ENCODE results near the gene ARRB1.

ARRB1 gene

DNA sequence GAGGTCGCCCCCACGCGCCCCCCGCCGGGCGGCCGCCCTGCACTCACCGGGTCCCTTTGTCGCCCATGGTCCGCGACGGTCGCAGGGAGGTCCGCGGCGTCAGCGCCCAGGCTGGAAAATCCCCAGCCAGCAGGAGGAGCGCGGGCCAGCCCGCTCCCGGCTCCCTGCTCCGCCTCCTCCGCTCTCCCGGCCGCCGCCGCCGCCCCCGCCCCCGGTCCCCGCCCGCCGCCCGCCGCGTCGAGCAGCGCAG is at the start of gene ARRB1:
TSS of gene ARRB1 (minus strand) at position 121 of the 250 bp plus-strand sequence. CDS start at position 67, 54 bp downstream.
- Histone ChIP-seq H3K9me3 (ENCODE audit: control insufficient read depth, insufficient read depth, low read length) (no peaks in the 10 kb centered on the region), H3K4me3 (ENCODE audit: low read depth, low read length) (peak within 1 kb of the TSS; percentile 59), H3K36me3 (ENCODE audit: control insufficient read depth, insufficient read depth, low read length) (no peaks in the 10 kb centered on the region), H3K4me1 (ENCODE audit: control insufficient read depth, insufficient read depth, low read length) (peaks cover 18% of the 10 kb centered on the region), H3K9ac (ENCODE audit: low read depth, low read length) (peak within 1 kb of the TSS; percentile 65), H3K27me3 (ENCODE audit: control insufficient read depth, insufficient read depth, low read length) (peaks cover 5% of the 10 kb centered on the region)

DNA sequence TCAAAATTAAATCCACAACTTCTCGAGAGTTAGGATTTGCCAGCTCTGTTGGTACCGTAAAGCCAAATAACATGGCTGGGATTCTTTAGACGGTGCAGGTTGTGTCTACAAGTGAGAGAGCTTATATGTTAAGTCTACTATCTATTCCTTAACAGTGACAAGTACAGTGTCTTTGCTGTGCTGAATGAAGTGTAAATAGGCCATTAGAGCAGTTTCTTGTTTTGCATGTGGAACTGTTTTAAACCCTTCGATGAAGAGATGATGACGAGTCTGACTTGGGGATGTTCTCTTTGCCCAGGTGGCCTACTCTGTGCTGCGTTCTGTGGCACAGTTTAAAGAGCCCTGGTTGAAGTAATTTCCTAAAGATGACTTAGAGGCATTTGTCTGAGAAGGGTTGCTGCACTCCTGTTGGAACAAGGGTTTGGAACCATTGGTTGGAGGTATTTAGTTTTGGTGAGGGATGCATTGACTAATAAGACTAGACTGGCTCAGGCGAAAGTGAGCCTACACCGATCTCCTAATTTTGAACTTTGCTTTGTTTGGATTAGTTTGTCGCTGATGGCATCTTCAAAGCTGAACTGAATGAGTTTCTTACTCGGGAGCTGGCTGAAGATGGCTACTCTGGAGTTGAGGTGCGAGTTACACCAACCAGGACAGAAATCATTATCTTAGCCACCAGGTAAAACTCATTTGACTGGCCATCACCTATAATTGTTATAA is 48.8 kb upstream of the ARRB1 start:
- no peaks in the 10 kb centered on the region for H3K27me3 ChIP-seq (ENCODE audit: control insufficient read depth, insufficient read depth, low read length)
- H3K9me3 ChIP-seq (ENCODE audit: control insufficient read depth, insufficient read depth, low read length), result no peaks in the 10 kb centered on the region
- H3K4me3 ChIP-seq (ENCODE audit: low read depth, low read length), result peak overlapping the region; percentile 99
- H3K9ac ChIP-seq (ENCODE audit: low read depth, low read length), result peak overlapping the region; percentile 100
- H3K4me1 ChIP-seq (ENCODE audit: control insufficient read depth, insufficient read depth, low read length), result peaks cover 2% of the 10 kb centered on the region
- H3K36me3 ChIP-seq (ENCODE audit: control insufficient read depth, insufficient read depth, low read length), result peaks cover 47% of the 10 kb centered on the region

DNA sequence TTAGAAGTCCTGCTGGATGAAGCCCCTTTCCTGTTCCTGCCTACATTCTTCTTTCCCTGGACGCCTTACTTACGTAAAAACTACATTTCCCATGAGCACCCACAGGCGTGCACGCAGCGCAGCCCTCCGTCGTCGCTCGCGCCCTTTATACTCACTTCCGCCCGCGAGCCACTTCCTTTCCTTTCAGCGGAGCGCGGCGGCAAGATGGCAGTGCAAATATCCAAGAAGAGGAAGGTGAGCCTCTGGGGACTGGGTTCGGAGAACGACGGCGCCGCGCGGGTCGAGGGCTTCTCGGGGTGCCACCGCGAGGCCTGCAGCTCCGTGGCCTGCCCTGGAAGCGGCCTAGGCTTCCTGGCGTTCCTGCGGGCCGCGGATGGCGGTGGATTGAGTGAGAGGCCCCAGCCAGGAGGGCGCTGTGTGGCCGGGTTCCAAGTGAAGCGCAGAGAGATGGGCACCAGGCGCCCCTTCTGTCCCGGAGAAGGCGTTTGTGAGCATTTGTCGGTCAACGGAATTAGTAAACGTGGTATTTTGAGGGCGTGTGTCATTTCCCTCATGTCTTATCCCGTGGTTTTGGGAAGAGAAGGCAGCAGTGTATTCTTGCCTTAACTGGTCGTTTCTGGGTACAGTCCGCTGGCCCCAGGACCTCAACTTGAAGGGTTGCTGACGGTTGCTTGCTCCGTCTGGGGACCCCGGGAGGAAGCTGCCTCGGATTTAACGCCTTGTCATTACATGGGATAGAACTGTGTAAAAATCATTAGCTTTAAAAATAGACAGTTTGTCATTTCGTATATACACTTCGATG is 48.1 kb upstream of the ARRB1 start, which contains the start of gene RPS3:
TSS of gene RPS3 (plus strand) at position 175 of the 802 bp plus-strand sequence. CDS start at position 205, 30 bp downstream.
- Histone ChIP-seq H3K36me3 (ENCODE audit: control insufficient read depth, insufficient read depth, low read length) (peaks cover 39% of the 10 kb centered on the region), H3K27me3 (ENCODE audit: control insufficient read depth, insufficient read depth, low read length) (no peaks in the 10 kb centered on the region), H3K9me3 (ENCODE audit: control insufficient read depth, insufficient read depth, low read length) (no peaks in the 10 kb centered on the region), H3K4me3 (ENCODE audit: low read depth, low read length) (peak within 1 kb of the TSS; percentile 99), H3K4me1 (ENCODE audit: control insufficient read depth, insufficient read depth, low read length) (peaks cover 2% of the 10 kb centered on the region), H3K9ac (ENCODE audit: low read depth, low read length) (peak within 1 kb of the TSS; percentile 100)

DNA sequence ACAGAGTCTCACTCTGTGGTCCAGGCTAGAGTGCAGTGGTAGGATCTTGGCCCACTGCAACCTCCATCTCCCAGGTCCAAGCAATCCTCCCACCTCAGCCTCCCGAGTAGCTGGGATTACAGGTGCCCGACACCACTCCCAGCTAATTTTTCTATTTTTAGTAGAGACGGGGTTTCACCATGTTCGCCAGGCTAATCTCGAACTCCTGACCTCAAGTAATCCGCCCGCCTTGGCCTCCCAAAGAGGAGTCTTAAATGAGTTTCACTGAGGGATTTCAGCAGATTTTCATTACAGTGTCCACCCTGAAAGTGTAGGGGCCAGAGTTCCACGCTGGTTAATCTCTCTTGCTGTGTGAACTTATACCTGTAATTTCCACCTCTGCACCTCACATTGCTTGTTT is 47.4 kb upstream of the ARRB1 start:
- Histone ChIP-seq H3K4me3 (ENCODE audit: low read depth, low read length) (no peak overlapping the region), H3K4me1 (ENCODE audit: control insufficient read depth, insufficient read depth, low read length) (peaks cover 2% of the 10 kb centered on the region), H3K9ac (ENCODE audit: low read depth, low read length) (no peak overlapping the region), H3K36me3 (ENCODE audit: control insufficient read depth, insufficient read depth, low read length) (peaks cover 33% of the 10 kb centered on the region), H3K9me3 (ENCODE audit: control insufficient read depth, insufficient read depth, low read length) (no peaks in the 10 kb centered on the region), H3K27me3 (ENCODE audit: control insufficient read depth, insufficient read depth, low read length) (no peaks in the 10 kb centered on the region)

DNA sequence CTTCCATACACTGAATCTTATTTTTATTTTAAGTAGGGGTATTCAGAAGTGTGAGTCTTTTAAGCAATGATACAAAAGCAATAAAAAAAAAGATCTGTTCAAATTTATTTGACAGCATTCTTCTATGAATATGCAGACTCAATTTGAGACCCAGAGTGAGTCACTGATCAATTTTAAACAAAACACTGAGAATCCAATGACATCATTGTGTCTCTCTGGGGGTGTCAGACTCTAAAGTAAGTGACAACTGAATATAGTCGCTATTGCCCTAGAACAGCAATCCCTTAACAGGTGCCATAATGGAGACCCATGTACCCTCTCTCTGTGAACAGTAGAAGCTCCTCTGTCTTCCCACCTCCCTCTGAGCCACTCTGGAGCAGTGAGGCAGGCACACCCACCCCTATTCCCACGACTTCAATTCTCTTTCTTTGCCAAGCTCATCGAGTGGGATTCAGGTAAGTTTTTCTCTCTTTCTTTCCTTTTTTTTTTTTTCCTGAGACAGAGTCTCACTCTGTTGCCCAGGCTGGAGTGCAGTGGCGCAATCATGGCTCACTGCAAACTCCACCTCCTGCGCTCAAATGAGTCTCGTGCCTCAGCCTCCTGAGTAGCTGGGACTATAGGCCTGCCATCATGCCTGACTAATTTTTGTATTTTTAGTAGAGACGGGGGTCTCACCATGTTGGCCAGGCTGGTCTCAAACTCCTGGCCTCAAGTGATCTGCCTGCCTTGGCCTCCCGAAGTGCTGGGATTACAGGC is 42.8 kb upstream of the ARRB1 start:
- Histone ChIP-seq H3K9me3 (ENCODE audit: control insufficient read depth, insufficient read depth, low read length) (no peaks in the 10 kb centered on the region), H3K9ac (ENCODE audit: low read depth, low read length) (no peak overlapping the region), H3K4me3 (ENCODE audit: low read depth, low read length) (no peak overlapping the region), H3K27me3 (ENCODE audit: control insufficient read depth, insufficient read depth, low read length) (no peaks in the 10 kb centered on the region), H3K36me3 (ENCODE audit: control insufficient read depth, insufficient read depth, low read length) (no peaks in the 10 kb centered on the region), H3K4me1 (ENCODE audit: control insufficient read depth, insufficient read depth, low read length) (no peaks in the 10 kb centered on the region)

DNA sequence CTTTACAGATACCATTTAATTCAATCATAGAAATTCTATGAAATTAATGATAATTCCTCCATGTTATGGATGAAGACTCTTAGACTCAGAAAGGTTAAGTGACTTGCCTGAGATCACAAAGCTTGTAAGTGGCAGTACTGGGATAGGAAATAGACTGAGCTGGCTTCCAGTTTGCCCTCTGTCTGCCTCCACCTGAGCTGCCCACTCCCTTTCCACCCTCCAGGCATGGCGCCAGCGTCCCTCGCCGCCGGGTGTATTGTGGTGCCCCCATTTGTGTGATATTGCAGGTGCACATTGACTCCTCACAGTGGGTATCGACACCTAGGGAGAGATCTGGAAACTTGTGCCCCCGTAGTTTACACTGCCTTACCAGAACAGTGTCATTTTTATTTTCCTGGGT is 38.5 kb upstream of the ARRB1 start:
- no peaks in the 10 kb centered on the region for H3K27me3 ChIP-seq (ENCODE audit: control insufficient read depth, insufficient read depth, low read length)
- no peaks in the 10 kb centered on the region for H3K9me3 ChIP-seq (ENCODE audit: control insufficient read depth, insufficient read depth, low read length)
- H3K9ac ChIP-seq (ENCODE audit: low read depth, low read length), result no peak overlapping the region
- H3K4me1 ChIP-seq (ENCODE audit: control insufficient read depth, insufficient read depth, low read length), result no peaks in the 10 kb centered on the region
- no peaks in the 10 kb centered on the region for H3K36me3 ChIP-seq (ENCODE audit: control insufficient read depth, insufficient read depth, low read length)
- H3K4me3 ChIP-seq (ENCODE audit: low read depth, low read length), result no peak overlapping the region

DNA sequence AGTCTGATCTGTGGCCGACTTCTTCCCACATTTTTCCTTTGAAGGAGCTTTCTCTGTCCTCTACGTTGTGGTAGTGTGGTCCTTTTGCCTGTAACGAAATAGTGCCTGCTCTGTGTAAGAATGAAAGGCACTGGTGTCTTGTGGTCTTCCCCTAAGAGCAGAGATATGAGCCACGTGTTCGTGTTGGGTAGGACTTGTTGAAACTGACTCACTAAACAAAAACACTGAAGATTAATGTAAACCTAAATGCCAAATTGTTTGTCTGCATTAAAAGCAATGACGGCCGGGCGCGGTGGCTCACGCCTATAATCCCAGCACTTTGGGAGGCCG is 37.8 kb upstream of the ARRB1 start:
- Histone ChIP-seq H3K36me3 (ENCODE audit: control insufficient read depth, insufficient read depth, low read length) (no peaks in the 10 kb centered on the region), H3K27me3 (ENCODE audit: control insufficient read depth, insufficient read depth, low read length) (no peaks in the 10 kb centered on the region), H3K9me3 (ENCODE audit: control insufficient read depth, insufficient read depth, low read length) (no peaks in the 10 kb centered on the region), H3K4me3 (ENCODE audit: low read depth, low read length) (no peak overlapping the region), H3K4me1 (ENCODE audit: control insufficient read depth, insufficient read depth, low read length) (no peaks in the 10 kb centered on the region), H3K9ac (ENCODE audit: low read depth, low read length) (no peak overlapping the region)

DNA sequence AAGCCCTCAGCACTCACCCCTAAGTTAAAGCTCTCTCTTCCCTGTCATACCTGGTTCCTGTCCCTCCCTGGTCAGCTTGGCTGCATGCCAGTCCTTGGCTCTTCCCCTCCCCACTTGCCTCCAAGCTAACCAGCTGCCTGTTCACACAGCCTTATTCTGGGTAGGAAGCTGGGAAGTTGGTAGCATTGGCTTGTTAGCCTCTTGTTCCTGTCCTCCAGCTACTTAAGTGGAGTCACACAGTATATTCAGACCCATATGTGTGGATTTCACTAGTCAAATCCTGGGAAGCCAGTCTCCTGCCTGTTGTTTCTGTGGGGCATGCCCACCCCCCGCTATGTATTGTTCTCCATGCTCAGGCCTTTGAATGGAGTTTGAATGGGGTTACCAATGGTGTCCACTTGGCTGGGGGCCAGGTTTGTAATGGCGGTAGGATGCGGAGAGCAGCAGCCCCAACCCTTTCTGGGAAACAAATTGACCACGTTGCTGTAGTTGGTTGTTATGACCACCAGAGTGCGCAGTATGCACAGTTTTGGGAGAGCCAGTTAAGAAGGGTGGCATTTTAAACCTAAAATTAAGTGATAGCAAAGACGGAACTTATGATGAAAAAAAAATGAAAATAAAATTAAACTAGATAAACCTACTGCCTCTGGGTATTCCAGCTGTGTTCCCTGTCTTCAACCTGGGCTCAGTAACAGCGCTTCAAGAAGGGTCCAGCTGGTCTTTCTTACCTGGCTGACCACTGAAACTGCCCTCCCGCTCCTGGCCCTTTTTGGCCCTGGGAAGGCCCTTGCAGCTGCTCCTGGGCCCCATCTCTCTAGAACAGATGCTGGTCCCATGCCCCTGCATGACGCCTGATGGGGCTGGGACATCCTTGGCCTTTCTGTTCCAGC is 37.2 kb upstream of the ARRB1 start:
- Histone ChIP-seq H3K27me3 (ENCODE audit: control insufficient read depth, insufficient read depth, low read length) (no peaks in the 10 kb centered on the region), H3K4me1 (ENCODE audit: control insufficient read depth, insufficient read depth, low read length) (no peaks in the 10 kb centered on the region), H3K9ac (ENCODE audit: low read depth, low read length) (no peak overlapping the region), H3K4me3 (ENCODE audit: low read depth, low read length) (no peak overlapping the region), H3K9me3 (ENCODE audit: control insufficient read depth, insufficient read depth, low read length) (no peaks in the 10 kb centered on the region), H3K36me3 (ENCODE audit: control insufficient read depth, insufficient read depth, low read length) (no peaks in the 10 kb centered on the region)

DNA sequence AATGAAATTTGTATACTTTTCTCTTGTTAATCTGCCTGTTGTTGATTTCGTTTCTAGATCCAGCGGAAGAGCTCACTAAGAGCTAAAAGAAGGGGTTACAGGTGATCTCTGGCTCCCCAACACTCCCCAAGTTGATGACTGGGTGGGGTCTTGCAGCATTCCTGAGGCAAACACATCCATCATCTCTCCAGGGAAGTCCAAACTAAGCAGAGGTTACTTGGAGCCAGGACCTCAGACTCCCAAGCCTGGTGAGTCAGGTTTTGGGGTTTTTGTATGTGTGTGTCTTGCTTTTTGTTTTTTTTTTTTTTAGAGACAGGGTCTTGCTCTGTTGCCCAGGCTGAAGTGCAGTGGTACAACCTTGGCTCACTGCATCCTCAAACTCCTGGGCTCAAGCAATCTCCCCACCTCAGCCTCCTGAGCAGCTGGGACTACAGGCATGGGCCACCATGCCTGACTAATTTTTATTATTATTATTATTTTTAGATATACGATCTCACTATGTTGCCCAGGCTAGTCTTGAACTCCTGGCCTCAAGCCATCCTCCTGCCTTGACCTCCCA is 36.4 kb upstream of the ARRB1 start:
- Histone ChIP-seq H3K9me3 (ENCODE audit: control insufficient read depth, insufficient read depth, low read length) (no peaks in the 10 kb centered on the region), H3K4me3 (ENCODE audit: low read depth, low read length) (no peak overlapping the region), H3K4me1 (ENCODE audit: control insufficient read depth, insufficient read depth, low read length) (no peaks in the 10 kb centered on the region), H3K27me3 (ENCODE audit: control insufficient read depth, insufficient read depth, low read length) (no peaks in the 10 kb centered on the region), H3K9ac (ENCODE audit: low read depth, low read length) (no peak overlapping the region), H3K36me3 (ENCODE audit: control insufficient read depth, insufficient read depth, low read length) (no peaks in the 10 kb centered on the region)

DNA sequence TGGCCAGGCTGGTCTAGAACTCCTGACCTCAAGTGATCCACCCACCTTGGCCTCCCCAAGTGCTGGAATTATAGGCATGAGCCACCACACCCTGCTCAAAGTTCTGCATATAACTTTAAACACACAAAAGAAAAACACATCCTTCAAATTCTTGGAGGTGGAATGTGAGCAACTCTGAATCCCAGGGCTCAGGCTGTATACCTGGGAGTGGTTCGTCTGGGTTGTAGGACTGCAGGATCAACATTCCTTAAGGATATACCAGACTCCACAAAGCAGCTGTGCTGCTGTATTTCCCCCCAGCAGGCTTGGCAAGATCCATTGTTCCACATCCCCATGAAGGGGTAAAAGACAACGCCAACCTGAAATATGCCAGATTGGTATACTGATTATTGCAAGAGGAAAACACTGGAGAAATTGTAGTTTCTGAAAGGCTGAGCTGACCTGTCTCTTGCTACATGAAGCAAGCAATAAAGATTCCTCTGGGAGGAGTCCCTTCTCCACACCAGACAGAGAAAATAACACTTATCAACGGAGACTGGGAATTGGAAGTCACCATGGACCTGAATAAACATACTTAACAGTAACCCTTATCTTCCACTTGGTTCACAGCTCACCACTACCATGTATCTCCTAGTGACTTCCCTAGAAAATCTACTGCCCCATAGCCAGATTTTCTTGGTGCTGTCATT is 35.6 kb upstream of the ARRB1 start:
- no peaks in the 10 kb centered on the region for H3K4me1 ChIP-seq (ENCODE audit: control insufficient read depth, insufficient read depth, low read length)
- H3K9me3 ChIP-seq (ENCODE audit: control insufficient read depth, insufficient read depth, low read length), result no peaks in the 10 kb centered on the region
- no peaks in the 10 kb centered on the region for H3K36me3 ChIP-seq (ENCODE audit: control insufficient read depth, insufficient read depth, low read length)
- no peaks in the 10 kb centered on the region for H3K27me3 ChIP-seq (ENCODE audit: control insufficient read depth, insufficient read depth, low read length)
- no peak overlapping the region for H3K4me3 ChIP-seq (ENCODE audit: low read depth, low read length)
- no peak overlapping the region for H3K9ac ChIP-seq (ENCODE audit: low read depth, low read length)
